Activated T-cell treated with anti-CD3 and anti-CD28 coated beads, Interleukin-2, amount 50 U/mL, for 48 hours (primary cell): Measurements from ENCODE around the gene OR10J5.
"Not testable (repeated sequence)": the region's sequence is repeated elsewhere in the genome, so short reads cannot be mapped to it uniquely, and the experiment has no call there.

Experiments
- DNase-seq, 2 experiments: peaks; one replicate each; pipeline ENCODE4 v3.0.0-alpha.2; 2020

Gene OR10J5

GRCh38 chr1:159535907-159536306 lies at the start of gene OR10J5:
Gene OR10J5 (minus strand): TSS chr1:159536007. CDS start chr1:159536007, 0 bp downstream.
- DNase-seq = no peak

- no peak for DNase-seq
Observed at GRCh38 chr1:159584536-159584935, 48.7 kb upstream of the OR10J5 start.

- DNase-seq = no peak
Observed at GRCh38 chr1:159581422-159581821, 45.6 kb upstream of the OR10J5 start.

- no peak for DNase-seq
Observed at GRCh38 chr1:159580340-159580739, 44.5 kb upstream of the OR10J5 start.

GRCh38 chr1:159577446-159577845 lies 41.6 kb upstream of the OR10J5 start:
- no peak for DNase-seq

GRCh38 chr1:159562680-159563079 lies 26.9 kb upstream of the OR10J5 start:
- DNase-seq = no peak

GRCh38 chr1:159561497-159561896 lies 25.7 kb upstream of the OR10J5 start:
- DNase-seq = no peak

- DNase-seq = no peak
Observed at GRCh38 chr1:159560599-159560998, 24.8 kb upstream of the OR10J5 start.

- DNase-seq = no peak
Observed at GRCh38 chr1:159556931-159557369, 21.1 kb upstream of the OR10J5 start.

- DNase-seq = no peak
Observed at GRCh38 chr1:159554696-159555095, 18.9 kb upstream of the OR10J5 start.

- no peak for DNase-seq
Observed at GRCh38 chr1:159554261-159554660, 18.5 kb upstream of the OR10J5 start.

- DNase-seq = no peak
Observed at GRCh38 chr1:159548126-159548525, 12.3 kb upstream of the OR10J5 start.

GRCh38 chr1:159532922-159533321 lies 2.9 kb downstream of the OR10J5 start:
- no peak for DNase-seq

- DNase-seq = not testable (repeated sequence)
Observed at GRCh38 chr1:159524792-159525191, 11.0 kb downstream of the OR10J5 start.

GRCh38 chr1:159510229-159510541 lies 25.6 kb downstream of the OR10J5 start:
- DNase-seq = no peak

- DNase-seq = no peak
Observed at GRCh38 chr1:159509440-159510228, 26.2 kb downstream of the OR10J5 start.

GRCh38 chr1:159508951-159509350 lies 26.9 kb downstream of the OR10J5 start:
- no peak for DNase-seq

- DNase-seq = no peak
Observed at GRCh38 chr1:159505676-159506075, 30.1 kb downstream of the OR10J5 start.

- no peak for DNase-seq
Observed at GRCh38 chr1:159501082-159501481, 34.7 kb downstream of the OR10J5 start.

- not testable (repeated sequence) for DNase-seq
Observed at GRCh38 chr1:159494513-159495210, 41.1 kb downstream of the OR10J5 start.

- DNase-seq = no peak
Observed at GRCh38 chr1:159493354-159493753, 42.5 kb downstream of the OR10J5 start.

- no peak for DNase-seq
Observed at GRCh38 chr1:159492575-159493323, 43.1 kb downstream of the OR10J5 start.
